Esophagus squamous epithelium (tissue), 4 donors: ENCODE results near the gene PRSS23.

Source experiments
- CTCF ChIP-seq, 6 experiments: fragments of 450-650 bp in 4 of 6; fragments of 200-600 bp in 2 of 6; sonication (generic) in 2 of 6; IDR thresholded peaks; one replicate each; pipeline ENCODE4 v1.5.1; 2016 to 2019; ENCODE audit warnings: antibody characterized with exemption in 6 of 6, mild to moderate bottlenecking in 4 of 6, moderate library complexity in 4 of 6
- POLR2A ChIP-seq, 4 donors: fragments of 450-650 bp; IDR thresholded peaks; one replicate each; pipeline ENCODE4 v1.6.1; 2017; ENCODE audit warnings: antibody characterized with exemption in 4 of 4, mild to moderate bottlenecking in 4 of 4, moderate library complexity in 3 of 4

DNA sequence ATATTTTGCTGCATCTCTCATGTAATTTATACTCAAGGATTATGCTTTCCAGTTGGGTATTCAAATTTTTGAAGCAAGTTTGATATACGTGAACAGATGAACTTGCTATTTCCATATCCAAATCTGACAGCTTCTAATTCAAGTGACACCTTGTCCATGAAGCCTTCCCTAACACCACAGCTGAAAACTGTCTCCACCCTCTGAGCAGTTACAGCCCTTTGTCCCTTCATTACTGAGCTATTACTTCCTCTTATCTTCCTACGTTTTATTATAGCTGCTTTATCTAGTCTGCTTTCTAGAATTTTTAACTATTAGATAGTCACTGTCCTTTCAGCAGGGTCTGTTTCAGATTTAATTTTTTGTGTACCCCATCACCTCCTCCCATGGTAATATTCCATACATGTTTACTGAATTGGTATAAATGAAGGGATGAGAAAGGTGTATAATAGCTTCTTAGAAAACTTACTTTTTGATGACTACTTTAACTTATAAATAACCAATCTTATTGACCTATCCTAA, 13.3 kb upstream of the PRSS23 start:
- TF ChIP-seq CTCF (IDR thresholded peaks at IDR 0.05): no peak
- TF ChIP-seq POLR2A (IDR thresholded peaks at IDR 0.05): no peak
